SK-N-MC (cell line): Measurements from ENCODE around the gene KCTD19.

Experiments
- DNase-seq: peaks from one replicate; pipeline ENCODE4 v3.0.0-alpha.2; 2011; ENCODE audit warnings: low read depth, low spot score
- H3K27ac ChIP-seq: fragments of 200-600 bp; sonication (generic); 2 replicates; pipeline ENCODE4 v1.5.1; 2016; ENCODE audit warnings: mixed run types
- H3K36me3 ChIP-seq: fragments of 200-600 bp; sonication (generic); 2 replicates; pipeline ENCODE4 v1.6.1; 2017; ENCODE audit warnings: antibody characterized with exemption, low read length, mixed read lengths; ENCODE audit not compliant: insufficient read depth
- H3K4me3 ChIP-seq: fragments of 200-600 bp; sonication (generic); 2 replicates; pipeline ENCODE4 v1.5.1; 2016
- H3K9ac ChIP-seq: fragments of 200-600 bp; sonication (generic); 2 replicates; pipeline ENCODE4 v1.8.0; 2017; ENCODE audit warnings: mixed run types, mixed read lengths; ENCODE audit not compliant: insufficient read length
- H3K9me3 ChIP-seq: fragments of 200-600 bp; sonication (generic); 2 replicates; pipeline ENCODE4 v1.6.1; 2017; ENCODE audit warnings: low read depth, mild to moderate bottlenecking, antibody characterized with exemption, low read length, moderate library complexity, mixed read lengths
- EZH2 ChIP-seq: fragments of 200-600 bp; sonication (generic); IDR thresholded peaks from one replicate; pipeline ENCODE4 v1.6.1; 2017; ENCODE audit warnings: antibody characterized with exemption
- FOXP2 ChIP-seq: optimal IDR thresholded peaks from 2 replicates; pipeline ENCODE3; 2011; ENCODE audit warnings: mild to moderate bottlenecking, moderate library complexity; ENCODE audit not compliant: insufficient read depth; ENCODE audit errors: extremely low read length, control extremely low read depth
- POLR2AphosphoS5 ChIP-seq: IDR thresholded peaks from 2 replicates; pipeline ENCODE4 v1.6.1; 2012; ENCODE audit warnings: mild to moderate bottlenecking, low read depth, low read length, borderline replicate concordance

KCTD19 gene

DNA sequence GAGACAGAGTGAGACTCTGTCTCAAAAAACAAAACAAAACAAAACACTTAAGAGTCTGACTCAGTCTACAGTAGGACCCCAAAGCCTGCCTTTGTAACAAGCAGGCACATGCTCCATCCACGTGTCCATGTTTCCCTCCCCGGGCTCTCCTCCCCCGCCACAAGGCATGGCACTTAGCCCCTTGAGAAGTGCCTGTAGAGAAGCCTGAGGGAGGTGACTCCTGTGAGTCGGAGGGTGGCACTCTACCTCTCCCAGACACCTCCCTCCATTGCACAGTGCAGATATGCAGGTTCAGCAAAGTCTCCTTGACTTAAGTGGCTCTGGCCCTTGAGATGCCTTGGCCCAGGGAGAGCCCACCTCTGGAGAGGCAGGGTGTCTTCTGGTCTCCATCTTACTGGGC is 86.0 kb downstream of the KCTD19 start:
- Histone ChIP-seq H3K9ac (no peak overlapping the region), H3K36me3 (no peaks in the 10 kb centered on the region)

More for the DNA sequence above, 86.0 kb downstream of the KCTD19 start:
- H3K4me3 ChIP-seq: no peak overlapping the region
- H3K27ac ChIP-seq: no peak overlapping the region
- DNase-seq: no peak
- H3K9me3 ChIP-seq: no peaks in the 10 kb centered on the region
- TF ChIP-seq FOXP2 (no peak), EZH2 (no peak), POLR2AphosphoS5 (no peak)
